Measurements from ENCODE around the gene CATSPER3.

GRCh38 chr5:135008556-135008955 lies 40.8 kb downstream of the CATSPER3 start:
- no peak for TF ChIP-seq CTCF (IDR thresholded peaks at IDR 0.05)
- TF ChIP-seq POLR2A (IDR thresholded peaks at IDR 0.05), result no peak
